Liver (tissue), 9 donors: ENCODE results near the gene MLN. TPM values are rescaled to one million over a fixed set of nuclear protein-coding genes. Genes with fewer than 3 reads are reported as not detected.

ENCODE experiments used
- DNase-seq: peaks from one replicate; pipeline ENCODE4 v3.0.0-alpha.2; 2017; ENCODE audit warnings: low spot score
- H3K27ac ChIP-seq, 2 donors: one replicate each; pipeline ENCODE4 v1.7.0; 2013; ENCODE audit warnings: inconsistent platforms in 2 of 2, low read length in 2 of 2, control low read depth in 1 of 2, low read depth in 1 of 2, mild to moderate bottlenecking in 1 of 2
- H3K27me3 ChIP-seq, 4 donors: one replicate each; pipeline versions ENCODE4 v1.6.1 to v1.7.0; 2013; ENCODE audit warnings: low read length in 3 of 4, inconsistent platforms in 1 of 4, mild to moderate bottlenecking in 1 of 4, moderate library complexity in 1 of 4; ENCODE audit not compliant: control insufficient read depth in 4 of 4, insufficient read depth in 4 of 4
- H3K36me3 ChIP-seq, 4 donors: one replicate each; pipeline versions ENCODE4 v1.6.1 to v1.7.0; 2013; ENCODE audit warnings: low read length in 3 of 4, mild to moderate bottlenecking in 3 of 4, low read depth in 1 of 4, moderate library complexity in 1 of 4; ENCODE audit not compliant: control insufficient read depth in 4 of 4, insufficient read depth in 3 of 4
- H3K4me1 ChIP-seq, 4 donors: one replicate each; pipeline versions ENCODE4 v1.6.1 to v1.7.0; 2013; ENCODE audit warnings: low read length in 3 of 4, mild to moderate bottlenecking in 3 of 4, moderate library complexity in 1 of 4; ENCODE audit not compliant: control insufficient read depth in 4 of 4, insufficient read depth in 4 of 4
- H3K4me3 ChIP-seq, 3 donors: one replicate each; pipeline versions ENCODE4 v1.6.1 to v1.7.0; 2013; ENCODE audit warnings: low read length in 3 of 3, control low read depth in 1 of 3, low read depth in 1 of 3, mild to moderate bottlenecking in 1 of 3
- H3K9ac ChIP-seq, 2 donors: one replicate each; pipeline ENCODE4 v1.7.0; 2013; ENCODE audit warnings: low read length in 2 of 2, mild to moderate bottlenecking in 2 of 2, moderate library complexity in 2 of 2, control low read depth in 1 of 2, low read depth in 1 of 2
- H3K9me3 ChIP-seq, 4 donors: one replicate each; pipeline versions ENCODE4 v1.6.1 to v1.7.0; 2013; ENCODE audit warnings: low read length in 3 of 4; ENCODE audit not compliant: control insufficient read depth in 4 of 4
- ATF3 ChIP-seq: IDR thresholded peaks from 2 replicates; pipeline ENCODE4 v1.6.1; 2016; ENCODE audit warnings: antibody characterized with exemption
- CTCF ChIP-seq: fragments of 150-350 bp; IDR thresholded peaks from 2 replicates; pipeline ENCODE4 v1.5.1; 2017; ENCODE audit warnings: improper control_type of control experiment, low read depth, low read length; ENCODE audit not compliant: missing input control
- EGR1 ChIP-seq, 2 donors: IDR thresholded peaks; 2 replicates each; pipeline ENCODE4 v1.6.1; 2016 to 2018; ENCODE audit warnings: antibody characterized with exemption in 2 of 2, low read depth in 2 of 2
- FOXA1 ChIP-seq: IDR thresholded peaks from 2 replicates; pipeline ENCODE4 v1.6.1; 2016; ENCODE audit warnings: antibody characterized with exemption
- FOXA2 ChIP-seq: IDR thresholded peaks from 2 replicates; pipeline ENCODE4 v1.6.1; 2016; ENCODE audit warnings: antibody characterized with exemption
- GABPA ChIP-seq, 2 donors: IDR thresholded peaks in 1 of 2; conservative IDR thresholded peaks in 1 of 2; 2 replicates each; pipeline ENCODE4 v1.6.1; 2016; ENCODE audit warnings: antibody characterized with exemption in 2 of 2, mild to moderate bottlenecking in 1 of 2, moderate library complexity in 1 of 2
- HNF4A ChIP-seq, 2 donors: conservative IDR thresholded peaks; 2 replicates each; pipeline ENCODE4 v1.6.1; 2016; ENCODE audit warnings: antibody characterized with exemption in 2 of 2, mild to moderate bottlenecking in 2 of 2
- HNF4G ChIP-seq: IDR thresholded peaks from 2 replicates; pipeline ENCODE4 v1.6.1; 2016; ENCODE audit warnings: antibody characterized with exemption
- MAX ChIP-seq: IDR thresholded peaks from 2 replicates; pipeline ENCODE4 v1.6.1; 2016; ENCODE audit warnings: antibody characterized with exemption
- NR2F2 ChIP-seq: IDR thresholded peaks from 2 replicates; pipeline ENCODE4 v1.6.1; 2016; ENCODE audit warnings: antibody characterized with exemption
- RAD21 ChIP-seq, 2 donors: IDR thresholded peaks; 2 replicates each; pipeline ENCODE4 v1.6.1; 2016; ENCODE audit warnings: antibody characterized with exemption in 2 of 2, mild to moderate bottlenecking in 2 of 2
- REST ChIP-seq: IDR thresholded peaks from 2 replicates; pipeline ENCODE4 v1.6.1; 2016; ENCODE audit warnings: antibody characterized with exemption, mild to moderate bottlenecking
- RXRA ChIP-seq, 2 donors: IDR thresholded peaks; 2 replicates each; pipeline ENCODE4 v1.6.1; 2017 to 2018; ENCODE audit warnings: antibody characterized with exemption in 2 of 2, mild to moderate bottlenecking in 1 of 2
- SP1 ChIP-seq: IDR thresholded peaks from 2 replicates; pipeline ENCODE4 v1.6.1; 2018; ENCODE audit warnings: antibody characterized with exemption, mild to moderate bottlenecking
- TAF1 ChIP-seq: conservative IDR thresholded peaks from 2 replicates; pipeline ENCODE4 v1.6.1; 2016; ENCODE audit warnings: antibody characterized with exemption, mild to moderate bottlenecking
- ZBTB33 ChIP-seq: IDR thresholded peaks from 2 replicates; pipeline ENCODE4 v1.6.1; 2016; ENCODE audit warnings: antibody characterized with exemption
- WGBS: extraction: QIAGEN DNeasy Blood & Tissue Kit; methylation state at CpG from one replicate; pipeline ENCODE4 v1.1.7; 2013; 5-methylcytosine and 5-hydroxymethylcytosine counted together
- polyA plus RNA-seq, 2 donors: library from polyadenylated mRNA; stranded (reverse) in 1 of 2; unstranded in 1 of 2; fragments of 200-250 nt in 1 of 2; fragments of >200 nt in 1 of 2; fragmentation: Nextera tagmentation in 1 of 2; extraction: Ambion mirVana in 1 of 2; gene quantifications; one replicate each; pipeline versions ENCODE4 v1.2.1 to v1.2.3, GENCODE V29; 2013 to 2015
- total RNA-seq, 2 donors: library from RNA; depleted of rRNA; stranded (reverse); fragments of >200 nt; gene quantifications; one replicate each; pipeline ENCODE4 v1.2.3, GENCODE V29; 2014
- donor health status: healthy.
- donor health status: healthy.
- donor health status: healthy.
- donor health status: healthy.
- donor health status: healthy.

The MLN gene
- total and polyA plus RNA-seq, 4 donors: not detected

- no peaks in the 10 kb centered on the region for H3K27me3 ChIP-seq
- no peaks in the 10 kb centered on the region for H3K9me3 ChIP-seq
- H3K4me1 ChIP-seq: peaks cover 0 to 11% (median 5%) of the 10 kb centered on the region in 4 donors
- no peak overlapping the region for H3K4me3 ChIP-seq
- peak; percentile 72 for DNase-seq
- H3K36me3 ChIP-seq: peaks cover 8 to 35% (median 19%) of the 10 kb centered on the region in 4 donors
- peak overlapping the region; percentile 12 to 42 for H3K27ac ChIP-seq
- WGBS: 24% methylated on average over 47 of the region's 47 CpGs
- H3K9ac ChIP-seq: no peak overlapping the region
- TF ChIP-seq REST: no peak
- TF ChIP-seq RAD21 (IDR thresholded peaks at IDR 0.05): peak; percentile 81 to 84
- TF ChIP-seq TAF1: no peak
- TF ChIP-seq CTCF: peak; percentile 76
- TF ChIP-seq FOXA1: no peak
- no peak for TF ChIP-seq HNF4A (conservative IDR thresholded peaks at IDR 0.05)
Observed at GRCh38 chr6:33771146-33772081, 32.4 kb downstream of the MLN start.

GRCh38 chr6:33770833-33771145 lies 33.0 kb downstream of the MLN start:
- Histone ChIP-seq H3K36me3 (peaks cover 4 to 29% (median 13%) of the 10 kb centered on the region in 4 donors), H3K27me3 (no peaks in the 10 kb centered on the region), H3K4me1 (peaks cover 0 to 11% (median 5%) of the 10 kb centered on the region in 4 donors), H3K9me3 (no peaks in the 10 kb centered on the region), H3K27ac (peak overlapping the region; percentile 12 to 22), H3K9ac (no peak overlapping the region), H3K4me3 (no peak overlapping the region)
- WGBS: 44% methylated on average over 3 of the region's 3 CpGs
- no peak for DNase-seq
- TF ChIP-seq NR2F2 (no peak), ZBTB33 (no peak), ATF3 (no peak), MAX (no peak), EGR1 (IDR thresholded peaks at IDR 0.05; ENCODE audit: low read depth in 2 of 2) (no peak), GABPA (IDR thresholded peaks at IDR 0.05 in 1 of 2, conservative IDR thresholded peaks at IDR 0.05 in 1 of 2) (no peak), HNF4A (conservative IDR thresholded peaks at IDR 0.05) (no peak), HNF4G (no peak), RXRA (IDR thresholded peaks at IDR 0.05) (no peak), REST (no peak), CTCF (no peak), RAD21 (IDR thresholded peaks at IDR 0.05) (no peak), TAF1 (no peak), FOXA2 (no peak), FOXA1 (no peak), SP1 (no peak)
